HG03354 (cell line): ENCODE data around the gene RASSF5.
"Not testable (repeated sequence)": the region's sequence is repeated elsewhere in the genome, so short reads cannot be mapped to it uniquely, and the experiment has no call there.

Experiments
- ATAC-seq: cut with Tn5 transposase; IDR thresholded peaks from one replicate; pipeline ENCODE4 v1.9.1; 2021; ENCODE audit warnings: mild to moderate bottlenecking; ENCODE audit not compliant: unreplicated experiment, poor library complexity, severe bottlenecking

RASSF5 gene

DNA sequence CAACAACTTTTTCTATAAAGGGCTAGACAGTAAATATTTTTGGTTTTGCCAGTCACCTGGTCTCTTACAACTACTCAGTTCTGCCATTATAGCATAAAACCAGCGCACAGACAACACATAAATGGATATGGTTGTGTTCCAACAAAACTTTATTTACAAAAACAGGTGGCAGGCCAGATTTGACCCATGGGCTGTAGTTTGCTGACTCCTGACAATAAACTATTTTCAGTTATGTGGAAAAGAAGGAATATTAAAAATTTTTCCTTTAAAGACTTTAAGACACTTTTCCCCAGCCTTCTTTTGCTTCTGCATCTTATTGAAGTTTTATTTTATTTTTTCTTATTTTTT is 89.0 kb downstream of the RASSF5 start:
- no peak for ATAC-seq

DNA sequence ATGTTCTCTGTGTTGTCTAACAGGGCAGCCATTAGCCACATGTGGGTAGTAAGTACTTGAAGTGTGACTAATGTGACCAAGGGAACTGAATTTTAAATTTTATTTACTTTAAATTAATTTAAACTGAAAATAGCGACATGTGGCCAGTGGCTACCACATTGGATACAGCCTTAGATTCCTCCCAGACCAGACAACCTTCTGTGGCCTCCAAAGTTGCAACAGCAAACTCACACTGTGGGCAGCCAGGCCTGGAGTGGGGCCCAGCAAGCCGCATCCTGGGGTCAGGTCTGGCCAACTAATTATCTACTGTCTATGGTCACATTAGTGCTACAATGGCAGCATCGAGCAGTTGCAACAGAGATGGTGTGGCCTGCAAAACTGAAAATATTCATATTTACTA is 93.2 kb downstream of the RASSF5 start:
- no peak for ATAC-seq

DNA sequence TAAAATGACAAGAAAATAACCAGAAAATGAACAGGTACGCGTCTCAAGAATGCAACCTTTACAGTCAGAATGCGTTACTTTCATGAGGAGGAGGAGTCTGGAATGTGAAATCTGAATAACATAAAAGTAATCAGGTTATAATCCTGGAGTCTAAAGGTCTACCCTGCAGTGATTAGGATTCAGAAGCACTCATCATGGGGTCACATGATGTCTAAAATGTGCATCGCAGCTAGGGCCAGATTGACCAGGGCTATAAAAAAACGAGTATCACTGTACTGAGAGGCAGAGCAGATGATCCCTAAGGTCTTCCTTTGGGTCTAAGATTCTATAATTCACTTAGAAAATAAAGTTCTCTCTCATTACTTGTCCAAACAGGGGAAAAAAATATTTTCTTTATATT is 97.5 kb downstream of the RASSF5 start:
- no peak for ATAC-seq

DNA sequence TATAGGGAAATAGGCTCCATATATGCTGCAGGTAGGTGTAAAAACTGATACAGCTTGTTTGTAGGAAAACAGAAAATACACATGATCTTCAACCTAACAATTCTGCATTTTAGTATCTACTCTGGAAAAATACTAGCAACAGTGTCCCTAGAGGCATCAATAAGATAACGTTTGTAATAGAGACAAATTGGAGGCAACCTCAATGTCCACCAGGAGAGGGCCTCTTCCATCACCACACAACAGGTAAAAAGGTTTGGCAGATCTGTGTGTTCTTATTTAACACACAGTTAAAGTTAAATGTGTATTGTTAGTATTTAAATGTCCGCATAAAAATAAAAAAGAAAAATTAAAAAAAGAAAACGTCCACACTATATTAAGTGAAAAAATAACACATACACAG is 99.5 kb downstream of the RASSF5 start:
- no peak for ATAC-seq

DNA sequence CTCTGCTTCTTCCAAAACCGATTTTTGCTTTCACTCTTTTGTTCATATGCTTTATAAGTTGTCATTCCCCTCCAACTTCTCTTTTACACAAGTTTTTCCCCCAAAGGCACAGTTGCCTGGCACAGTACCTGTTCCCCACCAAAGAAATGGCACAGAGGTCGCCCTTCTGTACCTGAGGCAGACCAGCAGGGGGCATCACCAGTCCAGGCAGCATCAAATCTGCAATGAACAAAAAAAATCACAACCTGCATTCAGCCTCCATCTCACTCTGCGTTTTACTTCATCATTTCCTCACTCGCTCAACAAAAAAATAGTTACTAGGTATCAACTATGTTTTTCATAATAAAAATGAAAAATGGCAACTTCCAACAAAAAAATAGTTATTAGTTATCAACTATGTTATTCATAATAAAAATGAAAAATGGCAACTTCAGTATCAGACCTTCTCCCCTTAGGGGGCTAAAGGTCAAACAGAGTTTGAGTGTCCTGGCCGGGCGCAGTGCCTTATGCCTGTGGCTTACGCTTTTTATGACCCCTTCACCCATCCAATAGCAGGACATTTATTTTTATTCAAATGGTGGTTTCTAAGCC is 100.9 kb downstream of the RASSF5 start:
- no peak for ATAC-seq

DNA sequence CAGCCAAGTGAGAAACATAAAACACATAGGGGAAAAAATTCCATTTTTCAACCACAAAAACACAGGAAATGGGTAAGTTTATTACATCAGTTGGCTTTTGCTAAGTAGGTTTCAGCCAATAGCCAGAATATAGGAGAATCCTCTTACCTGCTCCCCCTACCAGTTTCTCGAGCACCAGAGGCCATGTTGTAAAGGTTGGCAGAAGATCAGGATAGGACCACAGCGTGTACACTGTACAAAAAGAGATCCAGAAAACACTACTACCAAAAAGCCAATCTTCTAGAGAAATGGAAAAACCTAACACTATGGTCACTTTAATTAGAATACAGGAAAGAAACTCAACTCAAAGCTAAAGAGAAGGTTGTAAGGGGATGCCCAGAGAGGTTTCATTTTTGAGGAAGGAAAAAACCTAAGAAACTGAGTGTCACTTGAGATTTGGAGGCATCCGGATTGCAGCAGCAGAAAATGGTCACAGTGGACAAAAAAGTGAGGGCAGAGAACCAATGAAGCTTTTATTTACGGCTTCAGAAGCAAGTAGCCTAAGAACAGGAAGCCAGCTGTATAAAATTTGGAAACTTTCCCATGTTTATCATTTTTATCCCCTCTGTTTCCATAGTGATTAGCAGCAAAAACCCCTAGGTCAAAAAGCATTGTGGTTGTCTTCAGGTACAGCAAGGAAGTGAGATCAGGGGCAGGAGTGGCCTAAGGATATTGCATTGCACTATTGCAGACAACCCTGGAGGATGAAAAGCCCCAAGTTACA is 102.1 kb downstream of the RASSF5 start:
- peak; percentile 29 for ATAC-seq

DNA sequence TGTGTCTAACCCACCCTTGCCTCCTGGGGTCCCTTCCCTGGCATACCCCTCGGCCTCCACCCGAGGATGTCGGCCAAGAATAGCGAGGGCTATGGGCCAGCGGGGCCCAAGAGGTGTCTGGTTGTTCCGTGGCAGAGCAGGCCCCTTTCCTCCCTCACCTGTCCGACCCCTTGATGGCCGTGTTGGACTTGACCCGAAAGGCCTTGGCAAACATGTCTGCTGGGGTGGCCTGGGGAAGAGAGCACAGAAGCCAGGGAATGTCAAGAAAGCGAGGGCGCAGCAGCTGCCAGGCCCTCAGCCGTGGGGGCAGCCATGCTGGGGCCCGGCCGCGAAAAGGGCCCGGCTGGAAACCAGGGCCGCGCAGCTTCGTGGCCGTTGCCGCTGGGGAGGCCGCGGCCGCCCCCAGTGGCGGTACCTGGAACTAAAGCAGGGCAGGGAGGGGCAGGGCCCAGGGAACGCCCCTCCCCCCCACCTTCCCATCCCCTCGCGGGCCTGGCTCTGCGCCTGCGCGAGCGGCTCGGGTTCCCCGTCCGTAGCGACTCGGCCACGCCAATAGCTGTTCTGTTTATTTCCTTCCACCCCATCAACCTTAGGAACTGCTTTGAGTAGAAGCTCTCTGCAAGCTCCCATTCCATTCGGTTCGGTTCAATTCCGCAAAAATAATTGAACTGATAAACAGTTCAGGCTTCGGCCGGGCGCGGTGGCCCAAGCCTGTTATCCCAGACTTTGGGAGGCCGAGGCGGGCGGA is 105.0 kb downstream of the RASSF5 start, which contains the start of gene EIF2D:
Gene EIF2D, minus strand, starts transcription at position 337 of the 748 bp plus-strand sequence. Its CDS starts 123 bp downstream, at position 214.
- peak; percentile 83 for ATAC-seq

DNA sequence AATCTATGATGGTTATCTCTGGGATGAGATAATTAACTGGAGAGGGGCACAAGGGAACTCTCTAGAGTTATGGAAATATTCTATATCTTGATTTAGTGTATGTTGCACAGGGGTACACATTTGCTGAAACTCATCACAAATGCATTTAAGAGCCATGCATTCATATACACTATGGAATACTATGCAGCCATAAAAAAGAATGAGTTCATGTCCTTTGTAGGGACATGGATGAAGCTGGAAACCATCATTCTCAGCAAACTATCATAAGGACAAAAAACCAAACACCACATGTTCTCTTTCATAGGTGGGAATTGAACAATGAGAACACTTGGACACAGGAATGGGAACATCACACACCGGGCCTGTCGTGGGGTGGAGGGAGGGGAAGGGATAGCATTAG is 119.1 kb downstream of the RASSF5 start:
- not testable (repeated sequence) for ATAC-seq

DNA sequence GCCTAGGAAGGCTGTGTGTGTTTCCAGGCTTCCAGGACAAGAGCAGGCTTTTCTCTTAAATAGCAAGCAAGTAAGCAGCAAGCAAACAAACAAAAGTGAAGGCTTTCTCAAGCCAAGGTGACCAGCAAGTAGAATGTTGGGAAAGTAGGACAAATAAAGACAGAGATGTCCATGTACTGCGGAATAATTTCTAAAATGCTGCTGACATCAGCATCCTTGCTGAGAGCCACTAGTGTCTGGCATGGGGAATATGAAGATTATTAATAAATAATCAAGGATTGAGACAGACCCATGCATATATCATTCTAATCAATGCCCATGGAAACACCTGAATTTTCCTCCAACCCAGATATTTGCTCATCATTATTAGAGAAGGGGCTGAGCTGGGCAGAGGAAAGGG is 121.6 kb downstream of the RASSF5 start:
- ATAC-seq: no peak

DNA sequence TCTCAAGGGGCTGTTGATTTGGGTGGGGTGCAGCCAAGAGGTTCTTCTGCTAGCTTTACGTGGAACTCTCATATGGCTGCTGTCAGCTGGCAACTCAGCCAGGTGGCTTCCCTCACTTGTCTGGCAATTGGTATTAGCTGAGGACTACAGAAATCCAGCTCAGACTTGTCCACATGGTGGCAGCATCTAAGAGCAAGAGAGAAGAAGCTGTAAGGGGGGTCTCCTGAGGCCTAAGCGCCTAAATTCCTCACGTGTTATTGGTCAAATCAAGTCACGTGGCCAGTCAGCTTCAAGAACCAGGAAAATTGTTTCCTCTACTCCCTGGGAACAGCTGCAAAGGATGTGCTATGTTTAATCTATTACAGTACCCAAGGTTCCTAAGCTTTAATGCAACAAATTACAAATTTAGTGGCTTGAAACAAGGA is 123.8 kb downstream of the RASSF5 start:
- ATAC-seq: no peak

DNA sequence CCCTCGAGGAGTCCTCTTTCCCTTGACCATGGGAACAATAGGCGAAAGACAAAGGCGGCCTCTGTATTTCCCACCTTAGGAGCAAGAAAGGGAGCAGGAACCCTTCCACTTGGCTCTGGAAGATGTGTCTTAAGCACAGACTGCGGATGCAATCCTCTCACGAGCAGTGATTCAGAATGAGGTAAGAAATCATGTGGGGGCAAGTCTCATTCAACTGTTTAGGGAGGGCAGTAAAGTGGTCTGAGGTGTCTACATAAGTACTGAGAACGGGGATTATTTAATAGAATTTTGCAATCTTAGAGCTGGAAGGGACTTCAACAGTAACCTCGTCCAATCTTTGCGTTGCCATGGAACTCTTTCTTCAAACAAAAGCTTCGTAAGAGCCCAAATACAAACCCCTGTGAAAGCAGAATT is 126.4 kb downstream of the RASSF5 start:
- ATAC-seq: no peak

DNA sequence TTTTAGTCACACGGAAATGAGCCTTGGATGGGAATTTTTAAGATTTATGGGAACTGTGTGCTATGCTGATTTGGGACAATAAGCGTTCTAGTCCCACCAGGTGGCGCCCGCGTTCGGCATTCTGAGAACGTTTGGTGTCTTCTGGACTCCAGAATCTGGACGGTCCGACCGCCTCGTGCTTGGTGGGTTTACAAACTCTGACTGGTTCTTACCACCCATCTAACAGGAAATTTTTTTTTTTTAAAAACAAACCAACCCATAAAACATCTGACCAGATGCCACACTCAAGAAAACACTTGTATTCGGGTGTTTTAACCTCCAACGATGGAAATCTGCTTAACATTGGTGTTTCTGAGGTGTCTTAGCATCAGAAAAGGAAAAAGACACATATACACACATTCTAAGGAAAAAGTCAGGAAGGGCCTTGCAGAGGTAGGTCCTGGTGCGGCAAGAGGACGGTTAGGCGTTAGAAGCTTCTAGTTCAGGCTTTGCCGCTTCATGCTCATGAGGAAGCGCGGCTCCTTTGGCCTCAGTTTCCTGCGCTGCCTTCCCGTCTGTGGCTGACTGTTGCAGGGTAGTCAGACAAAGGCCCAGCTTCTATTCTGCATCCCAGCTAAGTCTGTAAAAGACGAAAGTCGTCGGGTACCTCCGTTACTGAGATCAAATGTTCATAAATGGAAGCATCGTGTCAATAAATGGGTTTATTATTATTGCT is 127.2 kb downstream of the RASSF5 start:
- no peak for ATAC-seq

DNA sequence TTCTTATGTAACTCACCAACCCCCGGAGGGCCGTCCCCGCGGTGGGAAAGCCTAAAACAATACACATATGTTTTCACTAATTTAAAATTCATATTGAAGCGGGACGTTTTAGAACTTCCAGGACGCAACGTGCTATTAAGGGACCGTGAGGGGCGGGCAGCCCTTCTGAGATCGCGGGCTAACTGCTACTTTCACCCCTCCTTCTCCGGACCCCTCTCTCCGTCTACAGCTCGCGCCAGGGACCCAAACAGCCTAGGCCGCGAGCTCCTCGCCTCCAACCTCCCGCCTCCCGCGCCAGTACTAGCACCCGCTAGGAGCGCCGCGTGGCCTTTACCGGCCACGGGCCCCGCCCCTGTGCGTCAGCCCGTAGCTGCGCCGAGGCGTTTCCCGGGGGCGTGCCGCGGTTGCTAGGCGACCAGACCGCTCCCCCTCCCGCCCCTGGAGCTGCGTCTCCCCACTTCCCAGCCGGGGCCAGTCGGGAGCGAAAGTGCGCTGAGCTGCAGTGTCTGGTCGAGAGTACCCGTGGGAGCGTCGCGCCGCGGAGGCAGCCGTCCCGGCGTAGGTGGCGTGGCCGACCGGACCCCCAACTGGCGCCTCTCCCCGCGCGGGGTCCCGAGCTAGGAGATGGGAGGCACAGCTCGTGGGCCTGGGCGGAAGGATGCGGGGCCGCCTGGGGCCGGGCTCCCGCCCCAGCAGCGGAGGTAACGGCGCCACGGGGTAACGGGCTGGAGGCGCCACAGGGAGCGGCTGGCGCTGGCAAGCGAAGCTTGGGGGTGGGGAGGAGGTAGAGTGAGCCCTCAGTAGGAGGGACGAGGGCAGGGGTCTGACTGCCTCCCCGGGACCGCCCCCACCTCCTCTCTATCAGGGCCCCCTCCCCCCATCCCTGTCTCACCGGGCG is 128.0 kb downstream of the RASSF5 start, which contains the start of gene DYRK3:
Gene DYRK3, plus strand, starts transcription at position 457 of the 898 bp plus-strand sequence. Its CDS starts 168 bp downstream, at position 625.
- peak; percentile 93 for ATAC-seq

DNA sequence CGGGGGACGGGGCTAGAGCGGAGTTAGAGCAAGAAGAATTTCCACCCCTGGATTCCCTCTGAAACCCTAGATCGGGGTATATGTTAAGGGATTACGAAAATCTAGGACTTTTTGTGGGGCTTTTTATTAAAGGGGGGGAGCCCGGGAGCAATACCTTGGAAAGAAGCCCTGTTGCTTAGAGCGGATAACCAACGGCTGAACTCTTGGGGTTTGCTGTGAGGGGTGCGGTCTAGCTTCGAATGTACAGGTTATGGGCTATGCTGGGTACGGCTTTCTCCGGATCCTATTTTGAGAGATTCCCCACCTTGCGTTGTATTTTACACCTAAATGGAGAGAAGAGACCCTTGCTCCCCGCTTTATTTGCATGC is 128.6 kb downstream of the RASSF5 start:
- ATAC-seq: peak; percentile 17

DNA sequence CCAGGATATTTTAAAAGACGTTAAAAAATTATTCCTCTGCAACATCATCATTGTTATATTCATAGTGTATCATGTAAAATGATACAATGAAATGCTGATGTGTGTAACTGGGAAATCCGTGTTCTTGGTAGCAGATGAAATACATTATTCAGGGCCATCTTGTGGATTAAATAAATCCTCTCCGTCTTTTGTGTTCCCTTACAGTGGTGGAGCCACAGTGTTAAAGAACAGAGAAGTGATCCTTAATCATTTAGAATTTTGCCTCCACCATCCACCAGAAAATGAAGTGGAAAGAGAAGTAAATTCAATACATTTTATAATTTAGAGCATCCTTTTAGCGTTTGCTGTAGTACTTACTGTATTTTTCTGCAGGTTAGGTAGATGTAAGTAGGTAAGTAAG is 129.3 kb downstream of the RASSF5 start:
- no peak for ATAC-seq

DNA sequence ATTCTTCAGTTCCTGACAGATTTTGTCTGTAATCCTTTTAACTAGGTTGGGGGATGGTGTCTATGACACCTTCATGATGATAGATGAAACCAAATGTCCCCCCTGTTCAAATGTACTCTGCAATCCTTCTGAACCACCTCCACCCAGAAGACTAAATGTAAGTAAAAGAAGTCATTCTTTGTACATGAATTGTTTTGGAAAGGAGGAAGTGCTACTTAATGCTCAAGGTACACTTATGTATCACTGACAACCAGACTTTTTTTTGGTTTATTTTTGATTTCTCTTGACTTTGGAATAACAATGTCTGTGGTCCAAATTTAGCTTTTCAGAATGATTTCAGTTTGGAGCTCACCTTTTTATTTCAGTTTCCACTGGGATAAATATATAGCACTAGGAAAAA is 130.3 kb downstream of the RASSF5 start:
- ATAC-seq: no peak
